Common myeloid progenitor, CD34-positive (primary cell): ENCODE results near the gene TMCC3.
"Not testable (repeated sequence)": the region's sequence is repeated elsewhere in the genome, so short reads cannot be mapped to it uniquely, and the experiment has no call there.

ENCODE experiments used
- CTCF ChIA-PET: fragments of 350-600 bp; sonication (Branson Sonifier 250); formaldehyde crosslinking; loops from one replicate; lab custom pipeline; 2021; ENCODE audit warnings: antibody characterized with exemption; lab: Charles Lee
- POLR2A ChIA-PET: fragments of 350-600 bp; sonication (Branson Sonifier 250); formaldehyde crosslinking; loops from one replicate; lab custom pipeline; 2021; ENCODE audit warnings: antibody characterized with exemption; lab: Charles Lee
- DNase-seq, 3 donors: peaks; one replicate each; pipeline versions ENCODE4 v3.0.0 to v3.0.0-alpha.2; 2013
- H3K27ac ChIP-seq, 2 experiments: 1 replicate in 1 of 2; 2 replicates in 1 of 2; pipeline ENCODE4 v1.7.0; 2013; ENCODE audit warnings: inconsistent platforms in 2 of 2, low read length in 2 of 2, mild to moderate bottlenecking in 2 of 2, low read depth in 1 of 2, moderate library complexity in 1 of 2; ENCODE audit not compliant: severe bottlenecking in 2 of 2, insufficient read depth in 1 of 2, poor library complexity in 1 of 2
- H3K27me3 ChIP-seq, 5 experiments: replicated peaks in 2 of 5; 1 replicate in 3 of 5; 2 replicates in 2 of 5; pipeline versions ENCODE4 v1.6.1 to v1.7.0; 2013; ENCODE audit warnings: low read length in 4 of 5, mild to moderate bottlenecking in 2 of 5, moderate library complexity in 2 of 5, inconsistent platforms in 1 of 5; ENCODE audit not compliant: insufficient read depth in 5 of 5, control insufficient read depth in 4 of 5
- H3K36me3 ChIP-seq, 4 experiments: 1 replicate in 2 of 4; 2 replicates in 2 of 4; pipeline versions ENCODE4 v1.6.1 to v1.7.0; 2013; ENCODE audit warnings: low read length in 3 of 4, control low read depth in 1 of 4, mild to moderate bottlenecking in 1 of 4; ENCODE audit not compliant: control insufficient read depth in 4 of 4, insufficient read depth in 4 of 4
- H3K4me1 ChIP-seq, 4 experiments: 1 replicate in 3 of 4; 2 replicates in 1 of 4; pipeline versions ENCODE4 v1.6.1 to v1.7.1; 2013; ENCODE audit warnings: low read length in 3 of 4, mild to moderate bottlenecking in 3 of 4, control low read depth in 1 of 4, inconsistent platforms in 1 of 4, moderate library complexity in 1 of 4; ENCODE audit not compliant: control insufficient read depth in 4 of 4, insufficient read depth in 4 of 4; ENCODE audit errors: control extremely low read depth in 1 of 4
- H3K4me3 ChIP-seq, 7 experiments: 1 replicate in 4 of 7; 2 replicates in 3 of 7; pipeline versions ENCODE4 v1.5.1 to v1.7.0; 2013; ENCODE audit warnings: mild to moderate bottlenecking in 7 of 7, low read length in 6 of 7, moderate library complexity in 6 of 7, inconsistent platforms in 2 of 7, low read depth in 2 of 7, control low read depth in 1 of 7; ENCODE audit not compliant: insufficient read depth in 4 of 7, control insufficient read depth in 1 of 7; ENCODE audit errors: extremely low read depth in 1 of 7
- H3K9me3 ChIP-seq, 5 experiments: 1 replicate in 4 of 5; 2 replicates in 1 of 5; pipeline versions ENCODE4 v1.6.1 to v1.7.1; 2013; ENCODE audit warnings: low read length in 4 of 5, mild to moderate bottlenecking in 2 of 5, inconsistent platforms in 1 of 5, low read depth in 1 of 5, moderate library complexity in 1 of 5; ENCODE audit not compliant: control insufficient read depth in 4 of 5, insufficient read depth in 2 of 5; ENCODE audit errors: control extremely low read depth in 1 of 5
- WGBS: methylation state at CpG from one replicate; pipeline ENCODE4 v1.1.5; 2013; ENCODE audit not compliant: insufficient coverage; 5-methylcytosine and 5-hydroxymethylcytosine counted together

The TMCC3 gene

GRCh38 chr12:94609917-94610443, 40.4 kb downstream of the TMCC3 start:
- no peak for DNase-seq
- Histone ChIP-seq H3K4me3 (no peak overlapping the region), H3K36me3 (no peaks in the 10 kb centered on the region), H3K4me1 (no peaks in the 10 kb centered on the region), H3K27ac (no peak overlapping the region), H3K27me3 (no peaks in the 10 kb centered on the region), H3K9me3 (peaks cover 0 to 7% (median 0%) of the 10 kb centered on the region in 5 experiments)
- WGBS: 80% methylated on average over 3 of the region's 5 CpGs
- ChIA-PET POLR2A (no interaction called here), CTCF (no interaction called here)

GRCh38 chr12:94606810-94607209, 43.5 kb downstream of the TMCC3 start:
- WGBS: 85% methylated on average over 6 of the region's 6 CpGs
- H3K4me1 ChIP-seq, H3K27me3 ChIP-seq, H3K36me3 ChIP-seq, H3K4me3 ChIP-seq, H3K9me3 ChIP-seq, POLR2A ChIA-PET, H3K27ac ChIP-seq, CTCF ChIA-PET: not testable (repeated sequence)
- DNase-seq: peak in 1 of 3 donors; percentile 6

- Histone ChIP-seq H3K4me1 (no peaks in the 10 kb centered on the region), H3K27me3 (no peaks in the 10 kb centered on the region), H3K4me3 (no peak overlapping the region), H3K27ac (no peak overlapping the region), H3K9me3 (peaks cover 0 to 7% (median 0%) of the 10 kb centered on the region in 5 experiments), H3K36me3 (no peaks in the 10 kb centered on the region)
- CTCF ChIA-PET: interaction anchor here (0.8 to 2.2 kb wide), 17 partner anchors 8 to 378 kb away, joined by 3 to 8 read pairs (median 3); no protein-coding TSS in a partner anchor
- POLR2A ChIA-PET: no interaction called here
- DNase-seq: no peak
- WGBS: 88% methylated on average over 2 of the region's 3 CpGs
Measured at GRCh38 chr12:94604366-94604698, 46.0 kb downstream of the TMCC3 start.

- CTCF ChIA-PET: interaction anchor here (0.8 to 2.2 kb wide), 17 partner anchors 8 to 379 kb away, joined by 3 to 8 read pairs (median 3); no protein-coding TSS in a partner anchor
- POLR2A ChIA-PET: no interaction called here
- H3K36me3 ChIP-seq: no peaks in the 10 kb centered on the region
- H3K4me3 ChIP-seq: no peak overlapping the region
- no peak overlapping the region for H3K27ac ChIP-seq
- no CpG with 5 or more reads among the region's 7 CpGs for WGBS
- H3K9me3 ChIP-seq: peaks cover 0 to 7% (median 0%) of the 10 kb centered on the region in 5 experiments
- no peaks in the 10 kb centered on the region for H3K4me1 ChIP-seq
- peak; percentile 50 to 61 (median 55) for DNase-seq
- H3K27me3 ChIP-seq: no peaks in the 10 kb centered on the region
Measured at GRCh38 chr12:94603434-94604365, 46.7 kb downstream of the TMCC3 start.

DNA sequence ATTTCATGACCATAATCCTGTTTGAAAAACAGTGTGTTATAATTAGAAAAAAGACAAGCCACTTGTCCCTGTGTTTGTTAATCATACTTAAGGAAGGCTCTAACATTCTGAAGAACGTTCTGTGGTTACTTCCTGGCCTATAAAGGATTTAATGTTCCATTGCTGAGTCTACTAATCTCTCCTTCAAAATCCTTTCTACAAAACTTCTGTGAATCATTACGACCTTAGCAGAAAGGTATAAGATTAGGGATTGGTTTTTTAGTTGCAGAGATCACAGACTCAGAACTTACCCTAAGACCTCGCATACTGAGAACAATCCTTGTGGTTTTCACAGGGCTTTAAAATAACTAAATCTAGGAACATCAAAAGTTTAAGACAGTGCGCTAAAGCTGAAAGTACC, 48.3 kb downstream of the TMCC3 start:
- POLR2A ChIA-PET: no interaction called here
- Histone ChIP-seq H3K27ac (no peak overlapping the region), H3K27me3 (no peaks in the 10 kb centered on the region), H3K4me3 (no peak overlapping the region), H3K36me3 (no peaks in the 10 kb centered on the region), H3K4me1 (no peaks in the 10 kb centered on the region), H3K9me3 (peaks cover 0 to 6% (median 0%) of the 10 kb centered on the region in 5 experiments)
- WGBS: 90% methylated on average over 2 of the region's 4 CpGs
- no peak for DNase-seq
- CTCF ChIA-PET: interaction anchor here (1.1 kb wide), 1 partner anchor 12 kb away, joined by 3 read pairs; no protein-coding TSS in a partner anchor

- CTCF ChIA-PET: interaction anchor here (0.6 to 0.7 kb wide), 2 partner anchors 22 to 210 kb away, joined by 3 to 4 read pairs; no protein-coding TSS in a partner anchor
Measured at GRCh38 chr12:94601307-94601706, 49.0 kb downstream of the TMCC3 start.

GRCh38 chr12:94599189-94599588, 51.2 kb downstream of the TMCC3 start:
- 100% methylated on average over 1 of the region's 4 CpGs for WGBS
- no peak for DNase-seq
- ChIA-PET CTCF (no interaction called here), POLR2A (no interaction called here)
- Histone ChIP-seq H3K27ac (no peak overlapping the region), H3K27me3 (no peaks in the 10 kb centered on the region), H3K36me3 (no peaks in the 10 kb centered on the region), H3K9me3 (no peaks in the 10 kb centered on the region), H3K4me3 (no peak overlapping the region), H3K4me1 (no peaks in the 10 kb centered on the region)

More at GRCh38 chr12:94601307-94601706, 49.0 kb downstream of the TMCC3 start:
- H3K27me3 ChIP-seq, DNase-seq, H3K4me1 ChIP-seq, H3K27ac ChIP-seq, H3K4me3 ChIP-seq, H3K9me3 ChIP-seq, H3K36me3 ChIP-seq, POLR2A ChIA-PET: not testable (repeated sequence)
- WGBS: 100% methylated on average over 3 of the region's 5 CpGs
